ENCODE measurements around the gene DCC.

Gene DCC

DNA sequence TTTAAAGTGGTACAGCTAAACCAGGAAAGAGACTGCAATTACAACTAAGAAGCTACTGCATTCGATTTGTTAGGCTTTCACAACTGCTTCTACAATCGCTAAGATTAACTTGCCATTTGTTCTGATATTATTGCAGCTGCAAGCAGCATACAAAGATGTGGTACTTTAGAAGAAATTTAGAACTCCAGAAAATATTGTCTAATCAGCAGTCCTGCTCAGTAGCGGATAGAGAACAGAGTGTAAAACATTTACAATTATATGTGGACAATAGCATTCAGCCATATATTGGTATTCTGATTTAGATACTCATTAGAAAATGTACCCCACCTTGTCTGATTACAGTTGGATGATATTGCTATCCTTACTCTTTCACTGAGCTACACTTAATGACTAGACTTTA is 265.3 kb downstream of the DCC start:
- no peak for DNase-seq

DNA sequence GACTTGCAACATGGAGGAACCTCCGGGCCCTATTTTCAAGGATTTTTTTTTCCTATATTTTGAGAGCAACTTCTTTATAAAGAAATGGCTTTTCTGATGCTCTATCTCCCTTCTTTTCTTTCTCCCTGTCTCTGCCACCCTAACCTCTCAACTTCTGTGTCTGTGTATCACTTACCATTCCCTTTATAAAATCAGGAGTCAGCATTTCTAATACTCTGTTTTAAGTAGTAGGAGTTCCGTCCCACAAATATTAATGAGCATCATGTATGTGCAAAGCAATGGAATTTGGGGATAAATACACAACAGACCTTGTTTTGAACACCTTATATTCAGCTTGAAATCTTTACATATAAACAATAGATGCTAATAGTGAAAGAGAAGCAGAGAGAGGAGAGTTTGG is 268.0 kb downstream of the DCC start:
- DNase-seq, result no peak

DNA sequence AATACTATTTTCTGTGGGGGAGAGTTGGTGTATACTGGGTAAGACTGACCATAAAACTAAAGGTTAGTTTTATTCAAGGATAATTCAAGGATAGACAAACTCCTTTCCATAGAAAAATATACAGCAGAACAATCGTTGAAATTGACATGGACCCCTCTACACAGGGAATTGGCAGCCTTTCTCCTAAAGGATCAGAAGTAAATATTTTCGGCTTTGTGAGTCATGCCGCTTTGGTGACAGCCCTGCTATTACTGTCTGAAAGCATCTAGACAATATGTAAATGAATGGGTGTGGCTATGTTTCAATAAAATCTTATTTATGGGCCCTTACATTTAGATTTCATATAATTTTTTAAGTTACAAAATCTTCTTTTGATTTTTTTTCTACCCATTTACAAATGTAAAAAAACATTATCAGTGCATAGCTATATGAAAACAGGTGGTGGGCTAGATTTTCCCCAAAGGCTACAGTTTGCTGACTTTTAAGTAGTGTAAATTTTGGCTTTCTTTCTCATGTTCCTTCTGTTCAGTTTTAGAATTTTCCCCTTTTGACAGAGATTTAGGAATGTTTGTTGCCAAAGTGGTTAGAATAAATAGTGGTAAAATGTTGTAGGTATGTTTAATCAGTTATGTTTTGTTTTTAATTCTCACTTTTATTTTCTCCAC is 270.6 kb downstream of the DCC start:
- DNase-seq, result no peak

DNA sequence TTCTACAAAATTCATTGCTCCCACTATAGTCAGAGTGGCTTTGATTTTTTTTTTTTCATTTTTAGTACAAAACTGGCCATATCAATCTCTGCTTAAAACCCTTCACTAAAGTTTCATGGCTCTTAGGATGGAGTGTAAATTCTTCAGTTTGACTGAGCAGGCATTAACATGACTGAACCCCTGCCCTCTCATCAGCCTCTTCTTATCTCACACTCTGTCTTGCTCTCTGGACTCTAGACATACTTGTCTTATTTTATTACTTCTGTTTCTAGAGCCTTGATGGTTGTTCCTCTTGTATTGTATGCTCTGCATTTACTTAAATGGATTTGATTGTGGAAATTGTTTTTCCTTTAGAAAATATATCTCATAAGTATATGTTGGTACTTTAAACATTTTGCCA is 272.4 kb downstream of the DCC start:
- DNase-seq, result no peak

DNA sequence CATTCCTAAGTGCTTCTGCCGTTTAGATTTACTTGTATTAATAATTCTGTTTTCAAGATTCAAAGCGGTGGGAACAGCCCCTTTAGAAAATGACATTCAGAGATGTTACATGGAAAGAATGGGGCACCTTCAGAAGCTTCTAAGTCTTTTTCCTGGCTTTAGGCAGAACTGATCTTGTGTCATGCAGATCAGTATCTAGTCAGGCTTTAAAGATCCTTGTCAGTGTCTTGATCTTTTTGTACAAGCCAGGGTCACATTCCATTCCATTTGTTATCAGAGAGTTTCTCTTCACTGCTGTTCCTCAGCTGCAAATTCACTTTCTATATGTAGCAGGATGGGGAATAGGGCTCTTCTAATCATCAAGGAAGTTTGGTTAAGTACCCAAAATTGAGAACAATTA is 275.3 kb downstream of the DCC start:
- no peak for DNase-seq

DNA sequence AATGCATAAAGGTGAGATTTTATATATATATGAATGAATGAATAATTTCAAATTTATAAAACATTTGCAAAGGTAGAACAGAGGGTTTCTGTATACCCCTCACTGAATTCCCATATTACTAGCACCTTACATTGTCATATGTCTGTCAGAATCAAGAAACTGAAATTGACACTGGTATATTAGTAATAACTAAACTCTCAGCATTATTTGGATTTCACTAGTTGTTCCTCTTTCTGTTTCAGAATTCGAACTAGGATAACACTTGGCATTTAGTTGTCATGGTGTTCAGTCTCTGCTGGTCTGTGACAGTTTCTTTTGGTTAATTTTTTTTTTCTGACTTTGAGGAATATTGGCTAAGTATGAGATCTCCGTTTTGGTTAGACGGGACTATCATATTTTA is 275.9 kb downstream of the DCC start:
- DNase-seq, result no peak

DNA sequence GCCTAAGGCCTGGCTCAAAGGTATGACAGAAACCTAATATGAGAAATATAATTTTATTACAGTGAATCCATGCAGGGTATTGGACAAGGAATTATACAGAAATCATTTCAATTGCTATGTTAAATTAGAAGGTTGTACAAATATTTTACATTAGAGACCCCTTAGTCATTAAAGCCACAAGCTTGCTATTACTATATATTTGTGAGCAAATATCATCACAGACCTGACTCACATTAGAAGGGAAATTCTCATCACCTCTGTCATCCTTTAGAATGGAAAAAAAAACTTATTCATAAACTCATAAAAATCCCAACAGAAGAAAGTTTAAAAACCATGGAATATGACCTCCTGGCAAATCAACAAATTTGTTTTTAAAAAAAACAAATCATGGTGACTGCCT is 277.9 kb downstream of the DCC start:
- DNase-seq, result no peak

DNA sequence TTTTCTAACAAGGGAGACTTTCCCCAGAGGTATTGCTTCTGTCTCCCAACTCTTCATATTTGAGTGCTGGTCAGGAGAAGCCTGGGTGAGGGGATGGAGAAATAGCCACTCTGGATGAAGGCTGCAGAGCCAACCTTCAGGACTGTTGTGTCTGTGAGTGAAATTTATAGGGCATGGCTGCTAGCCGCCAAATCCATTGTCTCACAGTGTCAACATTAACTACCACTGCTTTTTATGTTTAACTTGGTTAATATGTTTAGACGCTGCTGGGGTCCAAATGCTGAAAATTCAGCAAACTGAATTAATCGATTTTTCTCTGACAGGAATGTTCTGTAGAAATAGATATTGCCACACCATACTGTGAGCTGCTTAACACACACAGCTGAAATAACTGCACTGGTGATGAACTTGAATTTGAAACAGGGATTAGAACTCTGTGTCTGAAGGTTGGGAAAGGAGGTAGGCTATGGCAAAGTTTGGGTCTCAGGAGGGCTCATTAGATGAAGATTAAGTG is 281.0 kb downstream of the DCC start:
- no peak for DNase-seq

DNA sequence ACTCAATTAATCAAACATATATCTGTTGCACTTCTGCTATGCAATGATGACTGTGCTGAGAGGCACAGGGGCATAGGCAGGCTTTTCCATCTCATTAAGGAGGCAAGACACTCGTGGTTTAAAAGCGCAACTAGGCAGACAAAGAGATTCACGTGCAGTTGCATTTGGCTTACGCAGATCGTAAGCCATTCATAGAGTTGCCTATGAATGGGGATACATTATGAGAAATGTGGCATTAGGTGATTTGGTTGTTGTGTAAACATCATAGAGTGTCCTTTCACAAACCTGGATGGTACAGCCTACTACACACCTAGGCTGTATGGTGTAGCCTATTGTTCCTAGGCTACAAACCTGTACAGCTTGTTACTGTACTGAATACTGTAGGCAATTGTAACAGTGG is 284.7 kb downstream of the DCC start:
- no peak for DNase-seq

DNA sequence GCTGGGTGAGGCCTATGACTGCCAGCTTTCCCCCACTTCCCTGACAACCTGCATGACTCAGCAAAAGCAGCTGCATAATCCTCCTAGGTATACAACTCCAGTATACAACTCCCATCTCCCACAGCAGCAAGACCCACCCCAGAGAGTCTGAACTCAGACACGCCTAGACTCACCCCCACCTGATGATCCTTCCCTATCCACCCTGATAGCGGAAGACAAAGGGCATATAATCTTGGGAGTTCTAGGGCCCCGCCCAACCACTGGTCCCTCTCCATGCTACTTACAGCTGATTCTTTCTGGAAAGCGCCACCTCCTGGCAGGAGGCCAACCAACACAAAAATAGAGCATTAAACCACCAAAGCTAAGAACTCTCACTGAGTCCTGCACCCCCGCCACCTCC is 296.5 kb downstream of the DCC start:
- DNase-seq, result peak; percentile 7

DNA sequence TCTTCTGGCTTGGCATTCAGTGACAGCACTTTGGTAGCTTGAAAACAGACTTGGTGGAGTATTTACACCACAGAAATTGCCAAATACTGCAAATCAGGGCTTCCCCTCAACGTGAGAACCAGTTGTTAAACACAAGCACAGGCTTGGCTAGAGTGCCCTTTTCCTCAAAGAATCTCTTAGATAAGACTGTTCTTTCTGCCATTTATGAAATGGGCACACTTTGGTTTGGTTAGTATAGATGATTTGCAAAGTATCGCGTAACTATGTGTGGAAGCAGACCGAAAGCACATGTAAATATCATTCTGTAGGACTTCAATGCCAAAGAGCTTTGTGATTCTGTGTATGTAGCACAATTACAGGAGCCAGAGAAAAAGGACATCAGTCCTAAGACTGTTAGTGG is 308.2 kb downstream of the DCC start:
- no peak for DNase-seq

DNA sequence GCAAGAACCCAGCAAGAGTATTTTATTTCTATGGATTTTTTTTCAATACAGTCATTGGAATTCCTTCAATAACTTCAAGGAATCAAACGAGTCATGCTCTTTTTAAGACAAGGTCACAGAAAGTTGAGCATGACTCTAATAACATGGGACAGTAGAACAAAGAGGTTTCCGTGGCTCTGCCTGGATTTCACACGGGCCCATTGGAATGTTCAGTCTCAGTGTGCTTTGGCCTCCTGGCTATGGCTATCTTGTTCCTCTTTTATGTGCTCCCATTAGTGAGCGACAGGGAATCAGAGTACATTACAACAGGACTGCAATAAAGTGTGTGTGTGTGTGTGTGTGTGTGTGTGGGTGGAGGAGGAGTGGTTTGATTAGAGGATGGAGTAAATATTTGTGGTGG is 312.4 kb downstream of the DCC start:
- DNase-seq, result no peak

DNA sequence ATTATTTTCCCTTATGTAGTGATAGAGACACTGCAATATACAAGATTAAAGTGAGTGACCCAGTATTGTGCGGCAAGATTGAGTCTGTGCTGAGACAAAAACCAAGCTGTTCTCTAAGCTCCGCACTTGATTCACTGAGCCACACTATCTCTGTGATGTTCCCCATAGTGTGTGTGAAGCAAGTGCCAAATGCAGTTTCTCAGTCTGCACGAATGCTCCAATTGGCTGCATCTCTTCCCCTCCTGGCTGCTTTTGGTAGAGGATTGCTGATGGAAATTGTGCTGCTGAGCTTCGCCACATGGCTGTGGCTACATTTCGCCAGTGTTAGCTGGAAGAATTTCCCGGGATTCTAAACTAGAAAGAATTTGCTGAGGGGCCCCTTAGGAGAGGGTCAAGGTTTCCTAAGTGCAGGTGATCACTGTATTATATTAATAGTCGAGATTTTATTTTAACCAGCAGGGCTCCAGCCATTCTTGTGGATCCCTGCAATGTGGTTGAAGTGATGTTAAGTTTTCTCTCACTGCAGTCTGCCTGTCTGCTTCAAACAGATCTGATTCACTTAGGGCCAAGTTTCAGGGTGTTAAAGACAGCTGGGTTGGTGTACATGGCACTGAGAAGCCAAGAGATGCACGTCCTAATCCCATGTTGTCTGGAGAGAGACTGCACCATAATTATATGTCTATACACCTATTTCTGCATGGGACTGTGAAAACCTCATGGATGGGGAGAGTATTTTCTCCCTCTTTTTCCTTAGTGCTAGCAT is 317.2 kb downstream of the DCC start:
- no peak for DNase-seq

DNA sequence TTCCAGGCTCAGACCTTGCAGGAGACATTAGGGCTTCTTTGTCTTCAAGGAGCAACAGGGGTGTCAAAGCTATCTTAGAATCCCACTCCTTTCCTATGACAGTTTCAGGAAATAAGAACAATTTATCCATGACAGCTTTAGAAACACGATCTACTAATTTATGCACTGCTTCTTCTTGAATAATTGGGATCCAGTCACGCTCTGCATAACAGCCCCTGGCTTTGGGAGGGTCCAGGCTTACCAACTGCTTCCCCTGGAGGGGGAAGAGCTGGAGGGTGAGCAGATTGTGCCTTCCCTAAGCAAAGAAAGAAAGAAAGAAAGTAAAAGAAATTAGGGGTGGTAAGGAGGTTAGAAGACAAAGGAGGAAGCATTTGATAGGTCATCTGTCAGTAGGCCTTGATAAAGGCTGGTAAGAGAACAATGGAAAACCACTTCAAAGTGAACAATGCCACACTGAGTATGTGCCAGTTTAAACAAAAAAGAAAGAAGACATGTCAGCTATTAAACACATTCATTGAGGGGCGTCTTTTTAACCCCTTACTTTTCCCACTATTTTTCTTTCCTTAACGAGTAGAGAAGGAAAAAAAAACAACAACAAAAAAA is 327.6 kb downstream of the DCC start:
- DNase-seq, result no peak

DNA sequence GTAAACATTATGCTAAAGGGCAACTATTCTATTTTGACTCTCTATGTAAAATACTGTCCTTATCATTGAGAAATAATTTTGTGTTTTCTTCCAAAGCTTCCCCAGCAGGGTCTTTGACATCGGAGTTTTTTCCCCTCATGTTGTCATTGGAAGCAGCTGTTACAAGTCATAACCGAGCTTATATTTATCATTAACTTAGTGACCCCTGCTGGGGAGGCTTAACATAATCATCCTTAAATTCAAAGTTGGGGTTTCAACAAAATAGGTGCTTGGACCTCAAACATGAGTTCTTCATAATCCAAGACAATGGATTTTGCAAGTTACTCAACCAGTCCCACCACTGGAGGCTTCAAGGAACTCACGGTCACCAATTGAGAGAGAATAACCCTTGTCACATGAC is 330.9 kb downstream of the DCC start:
- no peak for DNase-seq

DNA sequence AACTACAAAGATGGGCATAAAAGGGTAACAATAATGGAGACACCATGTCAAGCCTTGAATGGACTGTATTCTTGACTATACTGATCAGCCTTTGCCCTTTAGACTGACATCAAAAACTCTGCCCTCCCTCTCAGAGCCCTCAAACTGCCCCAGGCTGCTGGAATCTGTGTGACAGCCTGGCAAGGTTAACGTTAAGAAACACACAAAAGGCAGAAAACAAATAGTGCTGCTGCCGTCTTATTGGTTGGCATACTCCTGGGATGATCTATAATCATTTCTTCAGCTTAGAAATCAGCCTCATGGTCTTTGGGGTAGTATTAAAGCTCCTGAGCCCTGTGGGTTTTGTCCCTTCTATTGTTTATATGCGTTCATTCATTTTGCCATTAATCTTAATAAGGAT is 338.0 kb downstream of the DCC start:
- DNase-seq, result no peak

DNA sequence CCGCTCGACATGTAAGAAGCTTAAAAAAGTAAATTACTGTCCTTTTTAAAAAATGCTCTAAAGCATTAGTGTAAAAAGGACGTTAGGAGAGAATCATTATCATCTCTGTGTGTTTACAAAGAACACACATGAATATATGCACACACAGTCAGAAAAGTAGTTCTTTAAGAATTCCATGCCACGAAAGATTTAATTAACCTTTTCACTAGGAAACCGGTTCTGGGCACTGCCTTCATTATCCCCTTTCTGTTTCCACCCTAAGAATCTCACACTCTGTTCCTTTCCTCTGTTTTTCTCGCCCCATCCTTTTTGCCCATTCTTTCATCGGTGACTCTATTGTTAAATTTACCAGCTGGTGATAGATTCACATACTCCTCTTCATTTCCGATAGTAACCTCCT is 338.6 kb downstream of the DCC start:
- no peak for DNase-seq

DNA sequence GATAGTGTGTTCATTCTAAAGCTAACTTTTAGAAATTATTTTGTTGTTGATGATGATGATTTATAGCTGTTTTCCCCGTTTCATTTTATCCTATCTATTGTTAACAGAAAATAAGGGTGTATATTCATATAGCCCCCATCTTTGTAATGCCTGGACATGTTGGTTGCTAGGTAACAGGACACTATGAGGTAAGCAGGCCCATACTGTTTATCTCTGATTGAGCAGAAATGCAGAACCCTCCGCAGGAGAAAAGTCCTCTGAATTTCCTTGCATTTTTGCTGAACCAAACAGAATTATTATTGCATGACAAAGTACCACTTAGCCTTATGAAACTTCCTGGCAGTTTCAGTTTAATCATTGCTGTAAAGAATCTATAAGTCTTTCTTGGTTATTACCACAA is 339.4 kb downstream of the DCC start:
- DNase-seq, result no peak

DNA sequence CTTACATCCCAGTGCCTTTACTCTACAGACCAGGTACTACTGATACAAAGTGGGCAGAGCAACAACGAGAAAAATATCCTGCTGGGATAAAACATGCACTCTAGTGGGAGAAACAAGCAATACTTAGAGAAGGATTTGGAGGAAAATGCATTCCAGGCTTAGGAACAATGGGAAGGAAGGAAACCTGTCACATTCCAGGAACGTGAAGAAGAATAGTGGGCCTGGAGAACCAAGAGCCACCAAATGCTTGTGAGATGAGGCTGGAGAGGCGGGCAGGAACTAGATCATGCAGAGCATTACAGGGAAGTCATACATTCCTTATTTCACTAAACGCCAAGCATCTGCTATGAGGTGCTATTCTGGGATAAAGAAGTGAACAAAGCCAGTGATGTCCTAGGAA is 342.3 kb downstream of the DCC start:
- DNase-seq, result no peak

DNA sequence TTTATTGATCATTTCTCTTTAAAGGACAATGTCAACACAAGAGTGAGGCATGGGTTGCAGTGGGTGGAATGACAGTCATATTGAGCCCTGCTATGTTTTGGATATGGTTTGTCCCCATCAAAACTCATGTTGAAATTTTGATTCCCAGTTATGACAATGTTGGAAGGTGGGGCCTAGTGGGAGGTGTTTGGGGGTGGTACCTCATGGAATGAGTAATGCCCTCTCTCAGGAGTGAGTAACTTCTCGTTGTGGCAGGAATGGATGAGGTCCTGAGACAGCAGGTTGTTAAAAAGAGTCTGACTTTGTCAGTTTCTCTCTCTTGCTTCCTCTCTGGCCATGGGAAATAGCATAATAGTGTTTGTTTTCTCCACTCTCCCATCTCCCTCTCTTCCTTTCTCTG is 345.3 kb downstream of the DCC start:
- no peak for DNase-seq

DNA sequence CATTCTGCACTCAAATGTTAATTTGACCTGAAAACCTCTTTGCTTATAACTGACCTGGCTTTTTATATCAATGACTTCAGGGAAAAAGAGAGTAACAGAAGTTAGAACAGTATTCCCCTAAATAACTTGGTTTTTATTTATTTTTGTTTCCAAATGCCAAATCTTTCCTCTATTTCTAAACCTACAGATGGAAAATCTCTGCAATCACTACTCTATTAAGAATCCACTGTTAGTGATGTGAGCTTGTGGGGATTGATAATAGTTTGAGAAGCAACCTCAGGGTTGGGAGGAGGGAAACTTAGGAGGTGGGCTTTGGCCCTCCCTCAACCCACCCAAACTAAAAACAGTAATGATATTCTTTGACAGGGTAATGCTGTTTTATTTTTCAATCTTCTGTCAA is 351.8 kb downstream of the DCC start:
- no peak for DNase-seq

DNA sequence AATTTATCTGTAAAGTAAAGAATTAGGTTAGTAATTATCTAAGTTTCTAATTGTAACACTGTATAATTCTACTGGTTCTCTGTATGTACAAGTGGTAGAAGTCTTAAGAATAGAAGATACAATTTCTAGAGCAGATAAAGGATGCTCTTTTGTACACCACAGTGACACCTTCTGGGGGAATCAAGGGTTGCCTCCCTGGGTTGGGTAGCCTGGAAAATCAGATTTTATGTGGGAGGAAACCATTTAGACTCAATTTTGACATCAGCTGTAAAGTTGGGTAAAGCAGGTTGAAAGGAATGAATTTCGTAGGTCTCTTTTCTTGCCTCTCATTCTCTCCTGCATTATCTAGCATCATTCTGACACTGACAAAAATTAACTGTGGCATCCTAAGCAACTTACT is 354.8 kb downstream of the DCC start:
- DNase-seq, result peak; percentile 7

DNA sequence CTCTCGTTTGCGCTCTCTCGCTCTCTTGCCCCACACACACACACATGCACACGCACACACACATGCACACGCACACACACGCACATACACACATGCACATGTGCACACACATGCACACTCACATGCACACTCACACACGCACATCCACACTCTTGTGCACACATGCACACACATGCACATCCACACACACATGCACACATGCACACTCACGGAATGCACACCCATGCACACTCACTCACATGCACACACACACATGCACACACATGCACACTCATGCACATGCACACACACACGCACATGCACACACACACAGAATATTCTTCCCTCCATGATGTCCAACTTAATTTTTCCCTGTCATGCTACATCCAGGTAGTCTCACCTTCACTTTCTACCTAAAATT is 360.1 kb downstream of the DCC start:
- DNase-seq, result no peak

DNA sequence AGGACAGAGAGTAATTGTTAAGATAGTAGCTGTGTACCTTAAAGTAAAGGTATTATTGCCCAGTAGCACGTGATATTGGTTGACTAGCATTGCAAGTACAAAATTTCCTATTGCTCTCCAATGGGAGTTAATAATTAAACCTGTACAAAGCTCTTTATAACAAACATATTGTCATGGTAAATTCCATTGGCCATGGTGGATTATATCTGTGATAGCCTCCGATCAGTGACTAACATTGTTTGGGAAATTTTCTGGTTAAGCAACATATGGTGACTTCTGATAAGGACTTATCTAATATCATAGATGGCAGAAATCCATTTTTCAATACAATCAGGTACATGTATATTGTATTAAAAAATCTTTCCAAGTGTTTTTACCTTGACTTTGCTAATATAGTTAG is 360.8 kb downstream of the DCC start:
- no peak for DNase-seq

Data from stimulated activated CD4-positive, alpha-beta T cell treated with anti-CD3 and anti-CD28 coated beads, Interleukin-15, amount 100 ng/mL, for 24 hours (primary cell).